Coronary artery (tissue), 2 donors: ENCODE data around the gene TTC1.

Experiments used
- DNase-seq: peaks from one replicate; pipeline ENCODE4 v3.0.0-alpha.2; 2017; ENCODE audit warnings: low spot score
- H3K27ac ChIP-seq, 2 donors: fragments of 200-600 bp; sonication (generic); one replicate each; pipeline ENCODE4 v1.5.1; 2016 to 2019
- H3K4me3 ChIP-seq: fragments of 200-600 bp; sonication (generic); 2 replicates; pipeline ENCODE4 v1.5.1; 2016; ENCODE audit warnings: mild to moderate bottlenecking, moderate library complexity
- CTCF ChIP-seq: fragments of 200-600 bp; sonication (generic); IDR thresholded peaks from one replicate; pipeline ENCODE4 v1.5.1; 2019; ENCODE audit warnings: antibody characterized with exemption

TTC1 gene

GRCh38 chr5:159971038-159971437 lies 37.9 kb upstream of the TTC1 start:
- H3K4me3 ChIP-seq = no peak overlapping the region
- no peak for DNase-seq
- no peak overlapping the region for H3K27ac ChIP-seq
- TF ChIP-seq CTCF = no peak

- DNase-seq = no peak
- H3K27ac ChIP-seq = no peak overlapping the region
- H3K4me3 ChIP-seq = peak overlapping the region; percentile 74
- TF ChIP-seq CTCF = no peak
These were observed 37.4 kb upstream of the TTC1 start for GRCh38 chr5:159971514-159971913.

GRCh38 chr5:159971931-159972461 lies 36.9 kb upstream of the TTC1 start:
- peak overlapping the region; percentile 74 for H3K4me3 ChIP-seq
- TF ChIP-seq CTCF = no peak
- no peak for DNase-seq

GRCh38 chr5:159972538-159973362 lies 36.2 kb upstream of the TTC1 start:
- no peak overlapping the region for H3K27ac ChIP-seq
- peak overlapping the region; percentile 74 for H3K4me3 ChIP-seq
- DNase-seq = no peak
- TF ChIP-seq CTCF = no peak

More at GRCh38 chr5:159971931-159972461, 36.9 kb upstream of the TTC1 start:
- no peak overlapping the region for H3K27ac ChIP-seq

- Histone ChIP-seq H3K27ac (peak overlapping the region in 1 of 2 donors; percentile 74), H3K4me3 (no peak overlapping the region)
- no peak for DNase-seq
- TF ChIP-seq CTCF = no peak
These were observed 33.4 kb upstream of the TTC1 start for GRCh38 chr5:159975462-159976019.

GRCh38 chr5:159976921-159977320 lies 32.0 kb upstream of the TTC1 start:
- no peak overlapping the region for H3K4me3 ChIP-seq
- H3K27ac ChIP-seq = no peak overlapping the region
- DNase-seq = no peak
- no peak for TF ChIP-seq CTCF
